ENCODE data around the gene IMMP2L. TPM values are rescaled to one million over a fixed set of nuclear protein-coding genes. Genes with fewer than 3 reads are reported as not detected.
"Not testable (repeated sequence)": the region's sequence is repeated elsewhere in the genome, so short reads cannot be mapped to it uniquely, and the experiment has no call there.

Gene IMMP2L
- total and polyA plus RNA-seq, 2 of the 13 experiments (the other 11 are each of a cell fraction or from before 2014, with no cell fraction given) = 7.8 to 16.9 TPM

DNA sequence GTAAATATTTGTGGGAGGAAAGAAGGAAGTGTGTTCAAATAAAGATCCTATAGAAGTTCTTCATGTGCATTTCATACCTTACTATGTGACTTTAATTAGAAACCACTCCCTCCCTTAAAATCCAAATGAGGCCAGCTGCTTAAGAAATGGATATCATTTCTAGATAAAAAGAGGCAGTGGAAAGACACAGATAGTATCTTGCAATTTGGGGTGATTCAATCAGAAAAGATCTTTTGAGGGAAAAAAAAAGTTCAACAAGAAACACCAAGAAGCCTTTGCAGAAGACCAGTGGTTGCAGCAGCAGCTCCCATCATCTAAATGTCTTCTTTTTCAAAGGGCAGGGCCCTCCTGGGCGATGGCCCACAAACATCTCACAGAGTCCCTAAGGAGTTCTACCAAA, 271.3 kb downstream of the IMMP2L start:
- no peaks in the 10 kb centered on the region for H3K9me3 ChIP-seq (ENCODE audit: low read length)
- no TSS peak for BruUV-seq (replicated peaks)
- no peaks in the 10 kb centered on the region for H3K36me3 ChIP-seq (replicated peaks in 1 of 2; ENCODE audit: control insufficient read depth in 1 of 2, insufficient read depth in 2 of 2, low read length in 2 of 2)
- no peak overlapping the region for H3K9ac ChIP-seq (ENCODE audit: insufficient read depth, low read depth, low read length)
- H3K79me2 ChIP-seq (ENCODE audit: insufficient read depth, low read length) = no peaks in the 10 kb centered on the region
- FAIRE-seq (no peak), ATAC-seq (no peak), DNase-seq (ENCODE audit: low spot score) (no peak)
- POLR2A ChIA-PET = no interaction called here
- H3K4me2 ChIP-seq (ENCODE audit: low read depth, low read length) = no peak overlapping the region
- H3K4me3 ChIP-seq (replicated peaks in 1 of 3; ENCODE audit: insufficient read depth in 1 of 3, low read depth in 2 of 3, low read length in 3 of 3) = no peak overlapping the region
- intact Hi-C loops (cut with micrococcal nuclease; ENCODE audit: unreplicated experiment) (no loop called here), in situ Hi-C loops (cut with HindIII; ENCODE audit: extremely low pct_ligation_motif_present, low pct_unique_long_range_greater_than_20kb) (no loop called here)
- no peaks in the 10 kb centered on the region for H3K27me3 ChIP-seq (ENCODE audit: control insufficient read depth in 1 of 2, insufficient read depth in 2 of 2, low read length in 2 of 2)
- H2AFZ ChIP-seq (ENCODE audit: low read length) = no peak overlapping the region
- H4K20me1 ChIP-seq (ENCODE audit: insufficient read depth, low read length) = no peaks in the 10 kb centered on the region
- H3K27ac ChIP-seq (ENCODE audit: extremely low read length, insufficient read depth, low read length) = no peak overlapping the region
- CTCF ChIA-PET (ENCODE audit: low intra/inter-chr PET ratio, low total read pairs) = no interaction called here
- WGBS (ENCODE audit: low lambda C conversion rate) = 79% methylated on average over 1 of the region's 1 CpG
- H3K4me1 ChIP-seq (ENCODE audit: insufficient read depth, low read length) = no peaks in the 10 kb centered on the region
- TF ChIP-seq, protein P1, sequence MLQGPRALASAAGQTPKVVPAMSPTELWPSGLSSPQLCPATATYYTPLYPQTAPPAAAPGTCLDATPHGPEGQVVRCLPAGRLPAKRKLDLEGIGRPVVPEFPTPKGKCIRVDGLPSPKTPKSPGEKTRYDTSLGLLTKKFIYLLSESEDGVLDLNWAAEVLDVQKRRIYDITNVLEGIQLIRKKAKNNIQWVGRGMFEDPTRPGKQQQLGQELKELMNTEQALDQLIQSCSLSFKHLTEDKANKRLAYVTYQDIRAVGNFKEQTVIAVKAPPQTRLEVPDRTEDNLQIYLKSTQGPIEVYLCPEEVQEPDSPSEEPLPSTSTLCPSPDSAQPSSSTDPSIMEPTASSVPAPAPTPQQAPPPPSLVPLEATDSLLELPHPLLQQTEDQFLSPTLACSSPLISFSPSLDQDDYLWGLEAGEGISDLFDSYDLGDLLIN (CRISPR knock-in tag; IDR thresholded peaks at IDR 0.05; ENCODE audit: borderline replicate concordance) = no peak

DNA sequence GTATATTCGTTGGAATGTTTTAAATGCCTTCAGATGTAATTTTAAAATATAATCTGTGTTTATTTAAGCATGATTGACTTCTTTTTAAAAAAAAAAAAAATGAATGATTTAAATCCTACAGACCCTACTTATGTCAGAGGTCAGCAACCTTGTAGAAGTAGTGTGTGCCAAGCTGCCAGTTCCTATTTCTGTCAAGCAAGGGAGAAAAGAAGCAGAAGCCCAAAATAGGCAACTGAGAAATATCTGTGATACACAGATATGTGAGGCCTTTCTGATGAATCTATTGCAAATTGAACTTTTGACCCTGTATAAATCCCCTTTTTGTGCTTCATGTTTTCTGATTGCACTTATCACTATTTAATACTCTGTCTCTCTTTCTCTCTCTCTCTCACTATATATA, 271.9 kb downstream of the IMMP2L start:
- intact Hi-C loops (cut with micrococcal nuclease; ENCODE audit: unreplicated experiment) = no loop called here
- FAIRE-seq = no peak
- 33% methylated on average over 1 of the region's 1 CpG for WGBS (ENCODE audit: low lambda C conversion rate)

DNA sequence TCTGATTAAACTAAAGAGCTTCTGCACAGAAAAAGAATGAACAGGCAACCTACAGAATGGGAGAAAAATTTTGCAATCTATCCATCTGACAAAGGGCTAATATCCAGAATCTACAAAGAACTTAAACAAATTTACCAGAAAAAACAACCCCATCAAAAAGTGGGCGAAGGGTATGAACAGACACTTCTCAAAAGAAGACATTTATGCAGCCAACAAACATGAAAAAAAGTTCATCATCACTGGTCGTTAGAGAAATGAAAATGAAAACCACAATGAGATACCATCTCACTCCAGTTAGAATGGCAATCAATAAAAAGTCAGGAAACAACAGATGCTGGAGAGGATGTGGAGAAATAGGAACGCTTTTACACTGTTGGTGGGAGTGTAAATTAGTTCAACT, 273.9 kb downstream of the IMMP2L start:
- H3K27ac ChIP-seq (ENCODE audit: extremely low read length, insufficient read depth, low read length); H3K36me3 ChIP-seq (replicated peaks in 1 of 2; ENCODE audit: control insufficient read depth in 1 of 2, insufficient read depth in 2 of 2, low read length in 2 of 2); intact Hi-C loops (cut with micrococcal nuclease; ENCODE audit: unreplicated experiment); H3K9me3 ChIP-seq (ENCODE audit: low read length); ATAC-seq; H3K4me3 ChIP-seq (replicated peaks in 1 of 3; ENCODE audit: insufficient read depth in 1 of 3, low read depth in 2 of 3, low read length in 3 of 3); H2AFZ ChIP-seq (ENCODE audit: low read length); H3K79me2 ChIP-seq (ENCODE audit: insufficient read depth, low read length); CTCF ChIA-PET (ENCODE audit: low intra/inter-chr PET ratio, low total read pairs); DNase-seq (ENCODE audit: low spot score); H4K20me1 ChIP-seq (ENCODE audit: insufficient read depth, low read length); H3K9ac ChIP-seq (ENCODE audit: insufficient read depth, low read depth, low read length); H3K4me1 ChIP-seq (ENCODE audit: insufficient read depth, low read length); FAIRE-seq; H3K4me2 ChIP-seq (ENCODE audit: low read depth, low read length); H3K27me3 ChIP-seq (ENCODE audit: control insufficient read depth in 1 of 2, insufficient read depth in 2 of 2, low read length in 2 of 2); POLR2A ChIA-PET; BruUV-seq (replicated peaks); in situ Hi-C loops (cut with HindIII; ENCODE audit: extremely low pct_ligation_motif_present, low pct_unique_long_range_greater_than_20kb): not testable (repeated sequence)
- 68% methylated on average over 3 of the region's 3 CpGs for WGBS (ENCODE audit: low lambda C conversion rate)

More for the DNA sequence above, 271.9 kb downstream of the IMMP2L start:
- H3K27me3 ChIP-seq (ENCODE audit: control insufficient read depth in 1 of 2, insufficient read depth in 2 of 2, low read length in 2 of 2) = no peaks in the 10 kb centered on the region
- H3K36me3 ChIP-seq (replicated peaks in 1 of 2; ENCODE audit: control insufficient read depth in 1 of 2, insufficient read depth in 2 of 2, low read length in 2 of 2) = no peaks in the 10 kb centered on the region
- no peak for DNase-seq (ENCODE audit: low spot score)
- H2AFZ ChIP-seq (ENCODE audit: low read length) = no peak overlapping the region
- ATAC-seq = no peak
- H4K20me1 ChIP-seq (ENCODE audit: insufficient read depth, low read length) = no peaks in the 10 kb centered on the region
- BruUV-seq (replicated peaks) = no TSS peak
- H3K4me2 ChIP-seq (ENCODE audit: low read depth, low read length) = no peak overlapping the region
- no peak overlapping the region for H3K4me3 ChIP-seq (replicated peaks in 1 of 3; ENCODE audit: insufficient read depth in 1 of 3, low read depth in 2 of 3, low read length in 3 of 3)
- no peaks in the 10 kb centered on the region for H3K79me2 ChIP-seq (ENCODE audit: insufficient read depth, low read length)
- H3K9me3 ChIP-seq (ENCODE audit: low read length) = no peaks in the 10 kb centered on the region
- TF ChIP-seq GZF1 (CRISPR knock-in tag; IDR thresholded peaks at IDR 0.05) (no peak), TBX3 (IDR thresholded peaks at IDR 0.05; ENCODE audit: borderline replicate concordance) (no peak), ZMAT3 (CRISPR knock-in tag; conservative IDR thresholded peaks at IDR 0.05) (no peak), ZNF3 (CRISPR knock-in tag; IDR thresholded peaks at IDR 0.05) (no peak), NFE2L1 (CRISPR knock-in tag; IDR thresholded peaks at IDR 0.05; ENCODE audit: borderline replicate concordance) (no peak), JARID2 (CRISPR knock-in tag; IDR thresholded peaks at IDR 0.05; ENCODE audit: insufficient replicate concordance) (no peak), KDM4B (CRISPR knock-in tag; IDR thresholded peaks at IDR 0.05) (no peak)
- TF ChIP-seq, protein P2, sequence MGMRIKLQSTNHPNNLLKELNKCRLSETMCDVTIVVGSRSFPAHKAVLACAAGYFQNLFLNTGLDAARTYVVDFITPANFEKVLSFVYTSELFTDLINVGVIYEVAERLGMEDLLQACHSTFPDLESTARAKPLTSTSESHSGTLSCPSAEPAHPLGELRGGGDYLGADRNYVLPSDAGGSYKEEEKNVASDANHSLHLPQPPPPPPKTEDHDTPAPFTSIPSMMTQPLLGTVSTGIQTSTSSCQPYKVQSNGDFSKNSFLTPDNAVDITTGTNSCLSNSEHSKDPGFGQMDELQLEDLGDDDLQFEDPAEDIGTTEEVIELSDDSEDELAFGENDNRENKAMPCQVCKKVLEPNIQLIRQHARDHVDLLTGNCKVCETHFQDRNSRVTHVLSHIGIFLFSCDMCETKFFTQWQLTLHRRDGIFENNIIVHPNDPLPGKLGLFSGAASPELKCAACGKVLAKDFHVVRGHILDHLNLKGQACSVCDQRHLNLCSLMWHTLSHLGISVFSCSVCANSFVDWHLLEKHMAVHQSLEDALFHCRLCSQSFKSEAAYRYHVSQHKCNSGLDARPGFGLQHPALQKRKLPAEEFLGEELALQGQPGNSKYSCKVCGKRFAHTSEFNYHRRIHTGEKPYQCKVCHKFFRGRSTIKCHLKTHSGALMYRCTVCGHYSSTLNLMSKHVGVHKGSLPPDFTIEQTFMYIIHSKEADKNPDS (CRISPR knock-in tag; IDR thresholded peaks at IDR 0.05) = no peak
- H3K9ac ChIP-seq (ENCODE audit: insufficient read depth, low read depth, low read length) = no peak overlapping the region
- ChIA-PET CTCF (ENCODE audit: low intra/inter-chr PET ratio, low total read pairs) (no interaction called here), POLR2A (no interaction called here)
- H3K4me1 ChIP-seq (ENCODE audit: insufficient read depth, low read length) = no peaks in the 10 kb centered on the region
- in situ Hi-C loops (cut with HindIII; ENCODE audit: extremely low pct_ligation_motif_present, low pct_unique_long_range_greater_than_20kb) = no loop called here
- H3K27ac ChIP-seq (ENCODE audit: extremely low read length, insufficient read depth, low read length) = no peak overlapping the region

Data from HepG2 (cell line).